A549 treated with CORT108297 at 1 μM for 4 hours (cell line): Measurements from ENCODE around the gene ZNF805. TPM values are rescaled to one million over a fixed set of nuclear protein-coding genes. Genes with fewer than 3 reads are reported as not detected.

ENCODE experiments used
- total RNA-seq: library from RNA; stranded (reverse); fragments of 200-300 nt; extraction: Qiagen RNA extraction; gene quantifications from 5 replicates; pipeline ENCODE4 v1.2.3, GENCODE V29; 2022

ZNF805 gene
- total RNA-seq: 1.3 to 2.3 TPM (median 1.7 TPM) in 5 replicates

DNA sequence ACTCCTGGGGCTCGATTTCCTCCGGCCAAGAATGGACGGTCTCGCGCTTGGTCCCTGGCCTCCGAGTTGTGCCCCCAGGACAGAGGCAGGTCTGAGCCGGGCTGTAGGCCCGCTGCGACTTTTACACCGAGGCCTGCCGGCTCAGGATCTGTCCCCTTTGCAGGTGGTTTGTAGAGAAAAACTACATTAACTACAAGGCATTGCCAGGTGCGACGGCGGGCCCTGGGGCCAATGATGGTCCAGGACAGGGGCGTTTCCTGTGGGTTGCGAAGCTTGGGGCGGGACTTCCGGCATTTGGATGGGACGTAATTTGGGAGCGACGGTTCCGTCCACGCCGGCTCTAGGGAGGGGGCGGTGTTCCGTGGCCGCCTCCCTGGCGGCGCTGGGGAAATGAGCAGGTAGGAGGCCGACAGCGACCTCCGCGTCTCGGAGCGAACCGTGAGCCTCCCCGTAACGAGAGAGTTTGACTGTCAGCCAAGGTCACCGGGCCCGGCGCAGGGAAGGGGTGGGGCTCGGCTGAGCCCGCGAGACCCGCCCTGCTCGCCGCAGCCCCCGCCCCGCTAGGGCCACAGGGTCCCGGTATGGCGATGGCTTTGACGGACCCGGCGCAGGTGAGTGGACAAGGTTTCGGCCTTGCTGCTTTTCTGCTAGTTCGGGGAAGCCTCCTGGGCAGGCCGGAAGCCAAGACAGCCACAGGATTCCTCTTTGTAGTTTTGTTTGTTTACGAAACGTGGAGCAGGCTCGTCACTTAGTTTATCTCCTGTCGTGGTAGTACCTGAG, at the start of gene ZNF805:
TSS of gene ZNF805 (plus strand) at position 322 of the 780 bp plus-strand sequence. CDS start at position 582, 260 bp downstream.

GRCh38 chr19:57191141-57192076, 49.0 kb upstream of the ZNF805 start, which contains the start of gene ZNF264:
Gene ZNF264, plus strand, starts transcription at chr19:57191500. Its CDS starts 414 bp downstream, at chr19:57191914.

DNA sequence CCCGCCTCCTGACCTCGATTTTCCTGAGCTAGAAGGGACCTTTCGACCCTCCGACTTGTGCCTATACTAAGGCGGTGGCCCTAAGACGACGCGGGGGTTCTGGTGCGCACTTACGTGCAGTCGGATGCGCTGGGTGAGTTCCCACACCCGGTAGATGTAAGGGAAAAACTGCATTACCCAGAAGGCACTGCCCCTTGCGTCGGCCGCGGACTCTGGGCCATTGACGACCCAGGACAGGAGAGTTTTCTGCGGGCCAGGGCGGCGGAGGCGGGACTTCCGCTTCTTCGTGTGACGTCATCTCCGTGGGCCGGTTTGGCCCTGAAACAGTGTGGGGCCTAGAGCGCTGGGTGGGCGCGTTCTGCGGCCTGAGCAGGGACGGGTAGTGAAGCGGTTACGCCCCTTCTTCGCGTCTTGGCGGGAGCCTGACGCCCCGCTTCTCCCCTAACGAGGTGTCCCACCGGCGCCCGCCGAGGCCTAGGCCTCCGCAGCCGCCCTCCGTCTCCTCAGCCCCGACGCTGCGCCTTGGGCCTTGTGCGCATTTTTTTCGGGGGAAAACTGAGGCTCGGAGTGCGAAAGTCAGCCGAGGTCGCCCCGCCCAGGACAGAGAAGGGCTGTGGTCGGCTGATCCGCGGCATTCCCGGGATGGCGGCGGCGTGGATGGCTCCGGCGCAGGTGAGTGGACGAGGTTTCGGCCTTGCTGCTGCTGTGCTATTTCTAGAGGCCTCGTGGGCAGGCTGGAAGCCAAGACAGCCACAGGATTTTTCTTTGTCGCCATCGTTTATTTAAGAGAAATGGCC, 39.9 kb downstream of the ZNF805 start, which contains the start of gene ZNF460:
TSS of gene ZNF460 (plus strand) at position 321 of the 797 bp plus-strand sequence. CDS start at position 643, 322 bp downstream.

Other genes with a start within 250 kb of the ZNF805 start
- not detected in 5 replicates for gene USP29, start 120.6 kb upstream of the ZNF805 start, total RNA-seq
- not detected in 5 replicates for gene ZIM3, start 95.4 kb upstream of the ZNF805 start, total RNA-seq
- gene DUXA, start 73.1 kb upstream of the ZNF805 start, total RNA-seq: not detected in 5 replicates
- 5.5 to 9.3 TPM (median 9.0 TPM) in 5 replicates for gene ZNF264, start 49.1 kb upstream of the ZNF805 start, total RNA-seq
- 0.20 to 0.54 TPM (median 0.37 TPM) in 4 of 5 replicates, not detected in the other for gene AURKC, start 9.6 kb upstream of the ZNF805 start, total RNA-seq
- 0.79 to 1.3 TPM (median 1.1 TPM) in 5 replicates for gene ZNF460, start 39.9 kb downstream of the ZNF805 start, total RNA-seq
- 1.0 to 1.7 TPM (median 1.3 TPM) in 5 replicates for gene ZNF543, start 79.8 kb downstream of the ZNF805 start, total RNA-seq
- 1.9 to 2.4 TPM (median 2.1 TPM) in 5 replicates for gene ZNF304, start 110.6 kb downstream of the ZNF805 start, total RNA-seq
- 14.9 to 16.4 TPM (median 15.4 TPM) in 5 replicates for gene TRAPPC2B, start 122.9 kb downstream of the ZNF805 start, total RNA-seq
- 1.1 to 1.9 TPM (median 1.6 TPM) in 5 replicates for gene ZNF547, start 122.9 kb downstream of the ZNF805 start, total RNA-seq
- 3.5 to 4.4 TPM (median 4.1 TPM) in 5 replicates for gene ZNF548, start 149.2 kb downstream of the ZNF805 start, total RNA-seq
- gene ZNF17, start 170.5 kb downstream of the ZNF805 start, total RNA-seq: 3.9 to 6.7 TPM (median 5.0 TPM) in 5 replicates
- 13.7 to 16.8 TPM (median 16.0 TPM) in 5 replicates for gene ZNF749, start 194.7 kb downstream of the ZNF805 start, total RNA-seq
- gene VN1R1, start 216.5 kb downstream of the ZNF805 start, total RNA-seq: 0.05 to 0.07 TPM (median 0.07 TPM) in 4 of 5 replicates, not detected in the other
- gene ZNF772, start 236.9 kb downstream of the ZNF805 start, total RNA-seq: 0.90 to 1.7 TPM (median 1.4 TPM) in 5 replicates
- 5.6 to 8.0 TPM (median 6.6 TPM) in 5 replicates for gene ZNF419, start 247.1 kb downstream of the ZNF805 start, total RNA-seq